ENCODE measurements around the gene CLCN5. TPM values are rescaled to one million over a fixed set of nuclear protein-coding genes. Genes with fewer than 3 reads are reported as not detected.

CLCN5 gene
- total RNA-seq, 1 donor from 2014 or later: 4.9 TPM

DNA sequence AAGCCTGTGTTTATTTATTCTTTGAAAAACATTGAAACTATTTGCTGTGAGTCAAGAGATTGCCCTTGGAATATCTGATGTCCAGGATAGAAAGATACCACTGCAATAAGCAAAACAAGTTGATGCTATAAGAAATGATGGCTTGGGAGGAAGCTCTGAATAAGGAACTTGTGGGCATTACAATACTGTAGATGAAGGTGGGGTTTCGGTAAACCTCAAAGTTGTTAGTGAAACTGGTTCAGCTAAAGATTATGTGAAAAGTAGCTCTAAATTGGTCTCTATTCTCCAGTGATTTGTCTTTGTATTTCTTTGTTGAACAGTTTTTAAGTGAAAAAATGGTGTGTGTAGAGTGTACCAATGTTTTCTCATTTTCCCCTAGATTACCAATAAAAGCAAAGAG lies 149.7 kb downstream of the CLCN5 start:
- H3K27ac ChIP-seq: no peak overlapping the region
- no peak for TF ChIP-seq POLR2AphosphoS5 (IDR thresholded peaks at IDR 0.05; ENCODE audit: insufficient read depth in 1 of 2, low read depth in 1 of 2)
- no peak for TF ChIP-seq CTCF (IDR thresholded peaks at IDR 0.05)
- TF ChIP-seq POLR2A (IDR thresholded peaks at IDR 0.05): no peak
- no peak for DNase-seq (ENCODE audit: extremely low spot score in 2 of 2)
- intact Hi-C loops (cut with DNase I): no loop called here
- H3K36me3 ChIP-seq: no peaks in the 10 kb centered on the region
- H3K27me3 ChIP-seq: no peaks in the 10 kb centered on the region
- H3K4me3 ChIP-seq: no peak overlapping the region
- no peaks in the 10 kb centered on the region for H3K4me1 ChIP-seq
- H3K9me3 ChIP-seq: no peaks in the 10 kb centered on the region

- H3K4me1 ChIP-seq: no peaks in the 10 kb centered on the region
- H3K36me3 ChIP-seq: no peaks in the 10 kb centered on the region
- intact Hi-C loops (cut with DNase I): no loop called here
- H3K4me3 ChIP-seq: no peak overlapping the region
- no peak for DNase-seq (ENCODE audit: extremely low spot score in 2 of 2)
- H3K27ac ChIP-seq: no peak overlapping the region
- no peaks in the 10 kb centered on the region for H3K27me3 ChIP-seq
- H3K9me3 ChIP-seq: no peaks in the 10 kb centered on the region
- TF ChIP-seq POLR2A (IDR thresholded peaks at IDR 0.05) (no peak), POLR2AphosphoS5 (IDR thresholded peaks at IDR 0.05; ENCODE audit: insufficient read depth in 1 of 2, low read depth in 1 of 2) (no peak), CTCF (IDR thresholded peaks at IDR 0.05) (no peak)
Observed at GRCh38 chrX:50073601-50074000, 151.2 kb downstream of the CLCN5 start.

- Histone ChIP-seq H3K36me3 (no peaks in the 10 kb centered on the region), H3K27me3 (no peaks in the 10 kb centered on the region), H3K4me3 (no peak overlapping the region), H3K27ac (no peak overlapping the region), H3K4me1 (no peaks in the 10 kb centered on the region), H3K9me3 (no peaks in the 10 kb centered on the region)
- intact Hi-C loops (cut with DNase I): no loop called here
- DNase-seq (ENCODE audit: extremely low spot score in 2 of 2): no peak
- TF ChIP-seq CTCF (IDR thresholded peaks at IDR 0.05) (no peak), POLR2A (IDR thresholded peaks at IDR 0.05) (no peak), POLR2AphosphoS5 (IDR thresholded peaks at IDR 0.05; ENCODE audit: insufficient read depth in 1 of 2, low read depth in 1 of 2) (no peak)
Observed at GRCh38 chrX:50075630-50076339, 153.4 kb downstream of the CLCN5 start.

DNA sequence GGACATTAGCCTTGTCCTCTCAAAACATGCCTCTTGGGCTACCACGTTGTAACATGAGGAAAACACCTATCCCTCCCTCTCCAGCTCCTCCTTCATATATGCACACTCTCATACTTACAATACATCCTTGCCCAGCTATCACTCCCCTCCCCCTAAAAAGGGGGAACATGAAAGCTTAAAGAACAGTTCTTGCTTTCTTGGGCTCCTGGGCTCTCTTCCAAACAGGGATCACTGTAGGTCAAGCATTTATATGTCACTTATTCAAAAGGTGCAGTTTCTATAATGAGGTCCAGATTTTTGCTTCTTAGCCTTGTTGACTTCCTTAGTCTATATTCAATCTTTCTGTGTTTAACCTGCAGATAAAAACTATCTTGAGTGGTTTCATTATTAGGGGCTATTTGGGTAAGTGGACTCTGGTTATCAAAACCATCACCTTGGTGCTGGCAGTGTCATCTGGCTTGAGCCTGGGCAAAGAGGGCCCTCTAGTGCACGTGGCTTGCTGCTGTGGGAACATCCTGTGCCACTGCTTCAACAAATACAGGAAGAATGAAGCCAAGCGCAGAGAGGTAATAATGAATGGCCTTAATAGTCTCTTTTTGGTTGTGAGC lies 159.0 kb downstream of the CLCN5 start:
- intact Hi-C loops (cut with DNase I): no loop called here
- TF ChIP-seq CTCF (IDR thresholded peaks at IDR 0.05) (no peak), POLR2AphosphoS5 (IDR thresholded peaks at IDR 0.05; ENCODE audit: insufficient read depth in 1 of 2, low read depth in 1 of 2) (no peak), POLR2A (IDR thresholded peaks at IDR 0.05) (no peak)
- no peak for DNase-seq (ENCODE audit: extremely low spot score in 2 of 2)
- no peak overlapping the region for H3K4me3 ChIP-seq
- H3K36me3 ChIP-seq: no peaks in the 10 kb centered on the region
- no peaks in the 10 kb centered on the region for H3K27me3 ChIP-seq
- no peaks in the 10 kb centered on the region for H3K4me1 ChIP-seq
- no peak overlapping the region for H3K27ac ChIP-seq
- H3K9me3 ChIP-seq: no peaks in the 10 kb centered on the region

DNA sequence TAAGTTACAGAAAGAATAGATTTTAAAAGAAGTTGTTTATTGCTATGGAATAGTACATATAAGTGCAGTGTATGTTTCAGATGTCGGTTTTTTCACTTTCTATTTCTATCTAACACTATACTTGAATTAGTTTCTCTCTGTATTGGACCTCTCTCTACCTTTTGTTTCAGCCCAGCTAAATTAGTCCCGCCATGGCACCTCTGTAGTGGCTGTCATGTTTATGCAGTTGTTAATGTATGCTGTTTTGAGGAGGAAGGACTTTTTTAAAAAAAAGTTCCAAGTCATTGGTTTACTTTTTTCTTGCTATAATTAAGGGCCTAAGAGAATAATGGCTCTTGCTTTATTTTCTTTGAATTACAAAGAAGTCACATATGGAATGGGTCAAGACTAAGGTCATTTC lies 160.3 kb downstream of the CLCN5 start:
- Histone ChIP-seq H3K36me3 (no peaks in the 10 kb centered on the region), H3K9me3 (no peaks in the 10 kb centered on the region), H3K4me3 (no peak overlapping the region), H3K27ac (no peak overlapping the region), H3K27me3 (no peaks in the 10 kb centered on the region), H3K4me1 (no peaks in the 10 kb centered on the region)
- intact Hi-C loops (cut with DNase I): no loop called here
- TF ChIP-seq POLR2A (IDR thresholded peaks at IDR 0.05): no peak
- no peak for TF ChIP-seq POLR2AphosphoS5 (IDR thresholded peaks at IDR 0.05; ENCODE audit: insufficient read depth in 1 of 2, low read depth in 1 of 2)
- TF ChIP-seq CTCF (IDR thresholded peaks at IDR 0.05): no peak
- DNase-seq (ENCODE audit: extremely low spot score in 2 of 2): no peak
